K562 (cell line): ENCODE measurements around the gene RSBN1L. TPM values are rescaled to one million over a fixed set of nuclear protein-coding genes. Genes with fewer than 3 reads are reported as not detected.

ENCODE experiments used
- ATF7 ChIP-seq: fragments of 450-650 bp; IDR thresholded peaks from 2 replicates; pipeline ENCODE4 v1.7.1; 2014; ENCODE audit warnings: mild to moderate bottlenecking, moderate library complexity
- CEBPB ChIP-seq: fragments of 450-650 bp; IDR thresholded peaks from 2 replicates; pipeline ENCODE4 v1.6.1; 2016; ENCODE audit warnings: missing genetic modification characterization, missing compliant biosample characterization
- COPS2 ChIP-seq: fragments of 450-650 bp; conservative IDR thresholded peaks from 2 replicates; pipeline ENCODE4 v1.6.1; 2016; ENCODE audit warnings: mild to moderate bottlenecking, moderate library complexity
- ELK1 ChIP-seq: sonication (generic); formaldehyde crosslinking; IDR thresholded peaks from 2 replicates; pipeline ENCODE4 v1.8.1; 2022; ENCODE audit warnings: missing genetic modification reagents
- FOSL1 ChIP-seq: fragments of 200-800 bp; sonication (Bioruptor generic); conservative IDR thresholded peaks from 2 replicates; pipeline ENCODE4 v1.6.1; 2016; ENCODE audit warnings: missing genetic modification characterization, missing compliant biosample characterization
- HLTF ChIP-seq: fragments of 450-650 bp; IDR thresholded peaks from 2 replicates; pipeline ENCODE4 v1.6.1; 2016
- MBD1 ChIP-seq: fragments of 250-450 bp; sonication (Bioruptor Pico); IDR thresholded peaks from 2 replicates; pipeline ENCODE4 v1.8.0; 2022; ENCODE audit warnings: inconsistent platforms
- NRF1 ChIP-seq, 2 experiments: fragments of 450-650 bp; IDR thresholded peaks in 1 of 2; conservative IDR thresholded peaks in 1 of 2; 2 replicates each; pipeline ENCODE4 v1.6.1; 2014; ENCODE audit warnings: mild to moderate bottlenecking in 2 of 2
- RFX1 ChIP-seq: fragments of 450-650 bp; IDR thresholded peaks from 2 replicates; pipeline ENCODE4 v1.6.1; 2016; ENCODE audit warnings: mild to moderate bottlenecking, moderate library complexity
- SNIP1 ChIP-seq: fragments of 450-650 bp; IDR thresholded peaks from 2 replicates; pipeline ENCODE4 v1.7.1; 2017; ENCODE audit warnings: low read depth, mild to moderate bottlenecking
- ZBTB11 ChIP-seq, 3 experiments: fragments of 200-800 bp in 1 of 3; fragments of 250-450 bp in 1 of 3; fragments of 450-650 bp in 1 of 3; sonication (Bioruptor Pico) in 1 of 3; sonication (Bioruptor generic) in 1 of 3; formaldehyde crosslinking in 1 of 3; IDR thresholded peaks; 2 replicates each; pipeline versions ENCODE4 v1.6.1 to v1.8.0; 2016 to 2022; ENCODE audit warnings: mild to moderate bottlenecking in 2 of 3, missing genetic modification characterization in 2 of 3, missing compliant biosample characterization in 1 of 3, moderate library complexity in 1 of 3
- ZNF146 ChIP-seq: IDR thresholded peaks from one replicate; pipeline ENCODE4 v1.6.1; 2018; ENCODE audit warnings: missing compliant biosample characterization; ENCODE audit not compliant: unreplicated experiment
- ZNF175 ChIP-seq: fragments of 200-800 bp; sonication (Bioruptor generic); IDR thresholded peaks from 2 replicates; pipeline ENCODE4 v1.6.1; 2016; ENCODE audit warnings: low read depth, mild to moderate bottlenecking, missing genetic modification characterization, missing compliant biosample characterization
- polyA plus RNA-seq, 8 experiments: library from polyadenylated mRNA; depleted of rRNA in 4 of 8; stranded (reverse) in 5 of 8; unstranded in 3 of 8; fragments of >200 nt; fragmentation: Nextera tagmentation in 2 of 8; fragmentation: Illumina TruSeq in 1 of 8; extraction: Ambion mirVana in 2 of 8; extraction: Trizol in 1 of 8; gene quantifications; 2 replicates each; pipeline versions ENCODE4 v1.2.1 to v1.2.3, GENCODE V29; 2011 to 2014; ENCODE audit warnings: inconsistent platforms in 1 of 8, missing spikeins in 1 of 8
- total RNA-seq, 7 experiments: library from RNA; depleted of rRNA in 6 of 7; stranded (reverse); fragments of >200 nt in 6 of 7; fragmentation: Illumina TruSeq in 2 of 7; extraction: Trizol in 2 of 7; gene quantifications; 2 replicates each; pipeline versions ENCODE4 v1.2.1 to v1.2.3, GENCODE V29; 2011 to 2021; ENCODE audit warnings: low replicate concordance in 1 of 7
- TF ChIP-seq, protein P1 (sequence below): sonication (generic); formaldehyde crosslinking; IDR thresholded peaks from 2 replicates; pipeline ENCODE4 v1.4.0; 2020; ENCODE audit warnings: mild to moderate bottlenecking, missing genetic modification reagents
- TF ChIP-seq, protein P2 (sequence below): fragments of 450-650 bp; IDR thresholded peaks from 2 replicates; pipeline ENCODE4 v1.6.1; 2016; ENCODE audit warnings: borderline replicate concordance

The RSBN1L gene
- total and polyA plus RNA-seq, 9 of the 15 experiments (the other 6 are each of a cell fraction or from before 2014, with no cell fraction given), result 6.2 to 35.2 (median 20.1) TPM

- TF ChIP-seq SNIP1, result no peak
- TF ChIP-seq, protein P1, sequence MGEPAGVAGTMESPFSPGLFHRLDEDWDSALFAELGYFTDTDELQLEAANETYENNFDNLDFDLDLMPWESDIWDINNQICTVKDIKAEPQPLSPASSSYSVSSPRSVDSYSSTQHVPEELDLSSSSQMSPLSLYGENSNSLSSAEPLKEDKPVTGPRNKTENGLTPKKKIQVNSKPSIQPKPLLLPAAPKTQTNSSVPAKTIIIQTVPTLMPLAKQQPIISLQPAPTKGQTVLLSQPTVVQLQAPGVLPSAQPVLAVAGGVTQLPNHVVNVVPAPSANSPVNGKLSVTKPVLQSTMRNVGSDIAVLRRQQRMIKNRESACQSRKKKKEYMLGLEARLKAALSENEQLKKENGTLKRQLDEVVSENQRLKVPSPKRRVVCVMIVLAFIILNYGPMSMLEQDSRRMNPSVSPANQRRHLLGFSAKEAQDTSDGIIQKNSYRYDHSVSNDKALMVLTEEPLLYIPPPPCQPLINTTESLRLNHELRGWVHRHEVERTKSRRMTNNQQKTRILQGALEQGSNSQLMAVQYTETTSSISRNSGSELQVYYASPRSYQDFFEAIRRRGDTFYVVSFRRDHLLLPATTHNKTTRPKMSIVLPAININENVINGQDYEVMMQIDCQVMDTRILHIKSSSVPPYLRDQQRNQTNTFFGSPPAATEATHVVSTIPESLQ (CRISPR knock-in tag), result no peak
- TF ChIP-seq, protein P2, sequence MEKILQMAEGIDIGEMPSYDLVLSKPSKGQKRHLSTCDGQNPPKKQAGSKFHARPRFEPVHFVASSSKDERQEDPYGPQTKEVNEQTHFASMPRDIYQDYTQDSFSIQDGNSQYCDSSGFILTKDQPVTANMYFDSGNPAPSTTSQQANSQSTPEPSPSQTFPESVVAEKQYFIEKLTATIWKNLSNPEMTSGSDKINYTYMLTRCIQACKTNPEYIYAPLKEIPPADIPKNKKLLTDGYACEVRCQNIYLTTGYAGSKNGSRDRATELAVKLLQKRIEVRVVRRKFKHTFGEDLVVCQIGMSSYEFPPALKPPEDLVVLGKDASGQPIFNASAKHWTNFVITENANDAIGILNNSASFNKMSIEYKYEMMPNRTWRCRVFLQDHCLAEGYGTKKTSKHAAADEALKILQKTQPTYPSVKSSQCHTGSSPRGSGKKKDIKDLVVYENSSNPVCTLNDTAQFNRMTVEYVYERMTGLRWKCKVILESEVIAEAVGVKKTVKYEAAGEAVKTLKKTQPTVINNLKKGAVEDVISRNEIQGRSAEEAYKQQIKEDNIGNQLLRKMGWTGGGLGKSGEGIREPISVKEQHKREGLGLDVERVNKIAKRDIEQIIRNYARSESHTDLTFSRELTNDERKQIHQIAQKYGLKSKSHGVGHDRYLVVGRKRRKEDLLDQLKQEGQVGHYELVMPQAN, result no peak
- TF ChIP-seq RFX1, result peak; percentile 34
- TF ChIP-seq FOSL1, result peak; percentile 51; the same call in 1 of the 2 replicates
- peak; percentile 64 for TF ChIP-seq CEBPB
- TF ChIP-seq ELK1 (CRISPR knock-in tag), result no peak
- TF ChIP-seq MBD1 (CRISPR knock-in tag), result no peak
- no peak for TF ChIP-seq COPS2
- 0 out of 6 replicates have a peak, but pooled peaks of 1 of the 3 experiments have one; percentile 30 for TF ChIP-seq ZBTB11 (CRISPR knock-in tag; IDR thresholded peaks at IDR 0.05)
- no peak for TF ChIP-seq HLTF
- TF ChIP-seq ZNF175 (CRISPR knock-in tag), result no peak
- TF ChIP-seq ZNF146 (CRISPR knock-in tag), result no peak
- peak; percentile 42; the same call in 1 of the 2 replicates for TF ChIP-seq ATF7
- TF ChIP-seq NRF1 (conservative IDR thresholded peaks at IDR 0.05 in 1 of 2, IDR thresholded peaks at IDR 0.05 in 1 of 2), result peak; percentile 29 to 35; a peak in 3 of 4 replicates
Measured at GRCh38 chr7:77752016-77752415, 55.8 kb downstream of the RSBN1L start (continued).
